LoVo (cell line): Measurements from ENCODE around the gene ADORA2A.
"Not testable (repeated sequence)": the region's sequence is repeated elsewhere in the genome, so short reads cannot be mapped to it uniquely, and the experiment has no call there.

Experiments used
- DNase-seq: peaks from one replicate; pipeline ENCODE4 v3.0.0-alpha.2; 2016; ENCODE audit warnings: low spot score

ADORA2A gene

GRCh38 chr22:24489011-24489410 is 61.6 kb downstream of the ADORA2A start:
- DNase-seq, result no peak

GRCh38 chr22:24489434-24489833 is 62.0 kb downstream of the ADORA2A start:
- DNase-seq, result not testable (repeated sequence)
